H9 (cell line): ENCODE measurements around the gene BATF. TPM values are rescaled to one million over a fixed set of nuclear protein-coding genes. Genes with fewer than 3 reads are reported as not detected.

Experiments
- DNase-seq: peaks from one replicate; pipeline ENCODE4 v3.0.0-alpha.2; 2017
- H2AFZ ChIP-seq: one replicate; pipeline ENCODE4 v1.6.1; 2013; ENCODE audit warnings: mild to moderate bottlenecking, low read length, control low read depth, moderate library complexity
- H2AK5ac ChIP-seq: 2 replicates; pipeline ENCODE4 v1.6.1; 2013; ENCODE audit warnings: low read length, control low read depth, mixed read lengths; ENCODE audit not compliant: insufficient read length
- H2BK120ac ChIP-seq: one replicate; pipeline ENCODE4 v1.6.1; 2013; ENCODE audit warnings: low read depth, mild to moderate bottlenecking, low read length, control low read depth, inconsistent platforms; ENCODE audit not compliant: poor library complexity, severe bottlenecking
- H2BK12ac ChIP-seq: 2 replicates; pipeline ENCODE4 v1.6.1; 2013; ENCODE audit warnings: low read length, control low read depth, mixed read lengths, low read depth; ENCODE audit not compliant: insufficient read length
- H2BK15ac ChIP-seq: 2 replicates; pipeline ENCODE4 v1.6.1; 2013; ENCODE audit warnings: low read depth, low read length, control low read depth
- H2BK20ac ChIP-seq: one replicate; pipeline ENCODE4 v1.6.1; 2013; ENCODE audit warnings: low read depth, mild to moderate bottlenecking, low read length, control low read depth, inconsistent platforms; ENCODE audit not compliant: poor library complexity, severe bottlenecking
- H2BK5ac ChIP-seq: 2 replicates; pipeline ENCODE4 v1.6.1; 2013; ENCODE audit warnings: low read length, control low read depth, mixed read lengths; ENCODE audit not compliant: insufficient read length
- H3K14ac ChIP-seq: 2 replicates; pipeline ENCODE4 v1.6.1; 2013; ENCODE audit warnings: low read length, control low read depth; ENCODE audit not compliant: insufficient read depth
- H3K18ac ChIP-seq: 2 replicates; pipeline ENCODE4 v1.6.1; 2013; ENCODE audit warnings: low read depth, mild to moderate bottlenecking, mixed read lengths, low read length, control low read depth; ENCODE audit not compliant: insufficient read length
- H3K23ac ChIP-seq: 2 replicates; pipeline ENCODE4 v1.6.1; 2013; ENCODE audit warnings: low read length, control low read depth, mixed read lengths, low read depth; ENCODE audit not compliant: insufficient read length
- H3K23me2 ChIP-seq: 2 replicates; pipeline ENCODE4 v1.6.1; 2013; ENCODE audit warnings: low read depth, mild to moderate bottlenecking, mixed read lengths, low read length, control low read depth; ENCODE audit not compliant: insufficient read length, poor library complexity, severe bottlenecking
- H3K27ac ChIP-seq: 2 replicates; pipeline ENCODE4 v1.5.1; 2013; ENCODE audit warnings: low read length, control low read depth, mixed read lengths, low read depth; ENCODE audit not compliant: insufficient read length
- H3K27me3 ChIP-seq: 2 replicates; pipeline ENCODE4 v1.6.1; 2013; ENCODE audit warnings: low read length, control low read depth, inconsistent platforms; ENCODE audit not compliant: insufficient read depth
- H3K4ac ChIP-seq: 2 replicates; pipeline ENCODE4 v1.6.1; 2013; ENCODE audit warnings: low read depth, mild to moderate bottlenecking, control low read depth, inconsistent platforms, low read length, moderate library complexity
- H3K4me1 ChIP-seq: 2 replicates; pipeline ENCODE4 v1.6.1; 2013; ENCODE audit warnings: low read length, control low read depth, inconsistent platforms; ENCODE audit not compliant: insufficient read depth
- H3K4me2 ChIP-seq: 2 replicates; pipeline ENCODE4 v1.6.1; 2013; ENCODE audit warnings: low read length, control low read depth, mixed read lengths; ENCODE audit not compliant: insufficient read length, insufficient read depth
- H3K56ac ChIP-seq: 2 replicates; pipeline ENCODE4 v1.6.1; 2013; ENCODE audit warnings: low read depth, mild to moderate bottlenecking, mixed read lengths, low read length, control low read depth; ENCODE audit not compliant: insufficient read length
- H3K79me1 ChIP-seq: 2 replicates; pipeline ENCODE4 v1.6.1; 2013; ENCODE audit warnings: low read depth, mild to moderate bottlenecking, moderate library complexity, low read length, control low read depth, inconsistent platforms; ENCODE audit not compliant: insufficient read depth, poor library complexity, severe bottlenecking
- H3K79me2 ChIP-seq: 2 replicates; pipeline ENCODE4 v1.6.1; 2013; ENCODE audit warnings: low read length, control low read depth, inconsistent platforms; ENCODE audit not compliant: insufficient read depth
- H3K9ac ChIP-seq: 2 replicates; pipeline ENCODE4 v1.6.1; 2013; ENCODE audit warnings: low read length, control low read depth, mixed read lengths; ENCODE audit not compliant: insufficient read length; ENCODE audit errors: extremely low read depth
- H3K9me3 ChIP-seq: one replicate; pipeline ENCODE4 v1.6.1; 2013; ENCODE audit warnings: low read depth, low read length, inconsistent platforms; ENCODE audit not compliant: control insufficient read depth
- H3T11ph ChIP-seq: one replicate; pipeline ENCODE4 v1.6.1; 2013; ENCODE audit warnings: mild to moderate bottlenecking, low read length, control low read depth, inconsistent platforms
- H4K20me1 ChIP-seq: one replicate; pipeline ENCODE4 v1.6.1; 2013; ENCODE audit not compliant: control insufficient read depth, insufficient read length, insufficient read depth
- H4K5ac ChIP-seq: 2 replicates; pipeline ENCODE4 v1.6.1; 2013; ENCODE audit warnings: low read depth, mild to moderate bottlenecking, mixed read lengths, low read length, control low read depth; ENCODE audit not compliant: insufficient read length
- H4K8ac ChIP-seq: replicated peaks from 2 replicates; pipeline ENCODE4 v1.6.1; 2013; ENCODE audit warnings: low read length, control low read depth, mixed read lengths, low read depth; ENCODE audit not compliant: insufficient read length
- H4K91ac ChIP-seq: 2 replicates; pipeline ENCODE4 v1.6.1; 2013; ENCODE audit warnings: low read depth, mild to moderate bottlenecking, moderate library complexity, mixed read lengths, low read length, control low read depth; ENCODE audit not compliant: insufficient read length
- H3K27ac Mint-ChIP-seq, 3 experiments: 2 replicates in 2 of 3; 3 replicates in 1 of 3; pipeline ENCODE4 v1.8.0; 2020 to 2021; ENCODE audit warnings: mixed read lengths in 3 of 3, mild to moderate bottlenecking in 1 of 3, moderate library complexity in 1 of 3
- H3K27me3 Mint-ChIP-seq: 2 replicates; pipeline ENCODE4 v1.8.0; 2021; ENCODE audit warnings: low read depth, mild to moderate bottlenecking, moderate library complexity, mixed read lengths
- H3K36me3 Mint-ChIP-seq, 3 experiments: 2 replicates in 2 of 3; 3 replicates in 1 of 3; pipeline ENCODE4 v1.8.0; 2020 to 2021; ENCODE audit warnings: low read depth in 3 of 3, mixed read lengths in 3 of 3; ENCODE audit not compliant: insufficient read depth in 1 of 3
- H3K4me1 Mint-ChIP-seq, 2 experiments: 2 replicates each; pipeline ENCODE4 v1.8.0; 2020; ENCODE audit warnings: mixed read lengths in 2 of 2
- H3K4me3 Mint-ChIP-seq, 2 experiments: 2 replicates in 1 of 2; 3 replicates in 1 of 2; pipeline ENCODE4 v1.8.0; 2020 to 2021; ENCODE audit warnings: mild to moderate bottlenecking in 2 of 2, mixed read lengths in 2 of 2, moderate library complexity in 1 of 2
- H3K9me3 Mint-ChIP-seq, 2 experiments: 2 replicates in 1 of 2; 3 replicates in 1 of 2; pipeline ENCODE4 v1.8.0; 2020; ENCODE audit warnings: mild to moderate bottlenecking in 2 of 2, mixed read lengths in 2 of 2, moderate library complexity in 1 of 2
- CTCF ChIP-seq: fragments of 200-600 bp; sonication (generic); conservative IDR thresholded peaks from 3 replicates; pipeline ENCODE4 v1.8.0; 2021; ENCODE audit warnings: antibody characterized with exemption, mild to moderate bottlenecking
- WGBS: extraction: QIAGEN DNeasy Blood & Tissue Kit; methylation state at CpG from one replicate; pipeline ENCODE4 v1.1.7; 2013; ENCODE audit warnings: missing lambda C conversion rate, low lambda C conversion rate, mixed read lengths; ENCODE audit not compliant: insufficient read length; ENCODE audit errors: extremely low coverage; 5-methylcytosine and 5-hydroxymethylcytosine counted together
- total RNA-seq: library from RNA; stranded (reverse); gene quantifications from 2 replicates; pipeline ENCODE4 v1.2.1, GENCODE V29; 2021

Gene BATF
- total RNA-seq, 1 experiment from 2014 or later: not detected

GRCh38 chr14:75578786-75579337 is 56.6 kb downstream of the BATF start:
- H3K4ac ChIP-seq: no peak overlapping the region
- no peak overlapping the region for H4K8ac ChIP-seq
- no peaks in the 10 kb centered on the region for H3K9me3 ChIP-seq
- H3K4me3 Mint-ChIP-seq: peak overlapping the region; percentile 82 to 90
- peak overlapping the region; percentile 86 for H3K4me2 ChIP-seq
- no peaks in the 10 kb centered on the region for H3K79me2 ChIP-seq
- H2AK5ac ChIP-seq: no peak overlapping the region
- no peak overlapping the region for H4K5ac ChIP-seq
- no peak overlapping the region for H3K56ac ChIP-seq
- H2BK15ac ChIP-seq: no peak overlapping the region
- no peaks in the 10 kb centered on the region for H3K36me3 Mint-ChIP-seq
- no peak overlapping the region for H4K91ac ChIP-seq
- no peak overlapping the region for H3K27ac ChIP-seq
- no peak overlapping the region for H3K23ac ChIP-seq
- peak; percentile 37; the same call in 1 of the 3 replicates for TF ChIP-seq CTCF
- H4K20me1 ChIP-seq: no peaks in the 10 kb centered on the region
- peaks cover 6% of the 10 kb centered on the region for H3K4me1 ChIP-seq
- no peaks in the 10 kb centered on the region for H3K79me1 ChIP-seq
- H3K14ac ChIP-seq: no peak overlapping the region
- no peaks in the 10 kb centered on the region; a peak in 1 of 5 replicates for H3K9me3 Mint-ChIP-seq
- H2BK5ac ChIP-seq: no peak overlapping the region
- no peak for DNase-seq
- H3K9ac ChIP-seq: no peak overlapping the region
- WGBS: no CpG with 5 or more reads among the region's 21 CpGs
- H2BK12ac ChIP-seq: no peak overlapping the region
- peaks cover 11% of the 10 kb centered on the region for H3K27me3 Mint-ChIP-seq
- H2BK20ac ChIP-seq: no peak overlapping the region
- H3K4me1 Mint-ChIP-seq: peaks cover 12 to 15% of the 10 kb centered on the region in 2 experiments; a peak in 3 of 4 replicates
- H3K27me3 ChIP-seq: no peaks in the 10 kb centered on the region; the same call in 1 of the 2 replicates
- no peak overlapping the region for H3K18ac ChIP-seq
- H2BK120ac ChIP-seq: no peak overlapping the region
- no peak overlapping the region for H2AFZ ChIP-seq
- peaks cover 14% of the 10 kb centered on the region for H3K23me2 ChIP-seq
- no peak overlapping the region for H3T11ph ChIP-seq
- H3K27ac Mint-ChIP-seq: no peak overlapping the region
